Astrocyte (in vitro differentiated cells and primary cell): ENCODE data around the gene SNX8.

Source experiments
- CTCF ChIP-seq: IDR thresholded peaks from 2 replicates; pipeline ENCODE4 v1.5.1; 2011; ENCODE audit warnings: low read depth, mild to moderate bottlenecking, inconsistent platforms, low read length, moderate library complexity; ENCODE audit not compliant: insufficient read depth
- EZH2 ChIP-seq: IDR thresholded peaks from 2 replicates; pipeline ENCODE4 v1.6.1; 2012; ENCODE audit warnings: mild to moderate bottlenecking, low read length, inconsistent platforms; ENCODE audit not compliant: insufficient read depth

DNA sequence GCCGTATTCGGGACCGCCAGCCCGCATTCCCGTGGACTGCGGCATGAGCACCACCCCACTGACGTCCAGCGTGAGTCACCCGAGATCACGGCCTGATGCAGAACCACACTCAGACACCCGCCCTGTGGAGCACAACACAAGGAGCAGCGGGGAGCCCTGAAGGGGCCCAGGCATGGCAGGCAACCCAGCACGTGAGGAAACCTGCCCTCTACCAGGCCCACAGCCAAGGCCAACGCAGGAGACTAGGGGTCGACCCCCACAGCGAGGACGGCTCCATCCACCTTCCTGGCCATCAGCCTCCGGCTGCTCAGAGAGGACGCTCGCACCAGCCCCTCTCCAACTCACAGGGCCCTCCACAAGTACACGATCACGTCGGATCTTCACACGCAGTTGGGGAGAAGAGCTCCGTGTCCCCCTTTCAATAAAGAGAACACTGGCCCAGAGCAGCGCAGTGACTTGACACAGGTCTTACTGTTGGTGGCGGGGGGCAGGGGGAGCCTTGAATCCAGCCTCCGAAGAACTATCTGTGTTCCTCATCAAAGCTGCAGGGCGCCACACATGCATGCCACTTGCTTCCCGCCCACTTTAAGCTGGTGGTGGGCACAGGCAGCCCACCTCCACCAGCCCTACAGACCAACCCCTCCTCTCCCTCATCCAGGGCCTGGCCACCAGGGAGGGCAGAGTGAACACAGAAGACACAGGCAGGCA is 103.5 kb downstream of the SNX8 start:
- TF ChIP-seq CTCF, result no peak
- no peak for TF ChIP-seq EZH2
